ENCODE data around the gene TACSTD2.
"Not testable (repeated sequence)": the region's sequence is repeated elsewhere in the genome, so short reads cannot be mapped to it uniquely, and the experiment has no call there.

Gene TACSTD2

GRCh38 chr1:58576727-58577653 lies at the start of gene TACSTD2:
Gene TACSTD2 (minus strand): TSS chr1:58577252. CDS start chr1:58577156, 96 bp downstream.
- peak in 1 of 2 experiments; percentile 28 for DNase-seq

GRCh38 chr1:58626293-58626692 lies 49.2 kb upstream of the TACSTD2 start:
- no peak for DNase-seq

- DNase-seq, result not testable (repeated sequence)
Measured at GRCh38 chr1:58623259-58623658, 46.2 kb upstream of the TACSTD2 start.

- DNase-seq, result no peak
Measured at GRCh38 chr1:58622571-58622970, 45.5 kb upstream of the TACSTD2 start.

GRCh38 chr1:58621391-58621790 lies 44.3 kb upstream of the TACSTD2 start:
- no peak for DNase-seq

GRCh38 chr1:58620926-58621325 lies 43.9 kb upstream of the TACSTD2 start:
- DNase-seq, result no peak

- no peak for DNase-seq
Measured at GRCh38 chr1:58620259-58620658, 43.2 kb upstream of the TACSTD2 start.

- no peak for DNase-seq
Measured at GRCh38 chr1:58619286-58620054, 42.4 kb upstream of the TACSTD2 start.

GRCh38 chr1:58618303-58618702 lies 41.3 kb upstream of the TACSTD2 start:
- DNase-seq, result no peak

- no peak for DNase-seq
Measured at GRCh38 chr1:58611861-58612385, 34.9 kb upstream of the TACSTD2 start.

GRCh38 chr1:58608945-58609344 lies 31.9 kb upstream of the TACSTD2 start:
- DNase-seq, result no peak

GRCh38 chr1:58608297-58608696 lies 31.2 kb upstream of the TACSTD2 start:
- DNase-seq, result no peak

GRCh38 chr1:58607391-58607790 lies 30.3 kb upstream of the TACSTD2 start:
- no peak for DNase-seq

- DNase-seq, result not testable (repeated sequence)
Measured at GRCh38 chr1:58601921-58602320, 24.9 kb upstream of the TACSTD2 start.

GRCh38 chr1:58597996-58598395 lies 20.9 kb upstream of the TACSTD2 start:
- DNase-seq, result no peak

GRCh38 chr1:58597076-58597475 lies 20.0 kb upstream of the TACSTD2 start:
- no peak for DNase-seq

- DNase-seq, result no peak
Measured at GRCh38 chr1:58596631-58597052, 19.6 kb upstream of the TACSTD2 start.

GRCh38 chr1:58594546-58594945 lies 17.5 kb upstream of the TACSTD2 start:
- DNase-seq, result no peak

GRCh38 chr1:58592522-58593134 lies 15.6 kb upstream of the TACSTD2 start:
- no peak for DNase-seq

GRCh38 chr1:58591806-58592205 lies 14.8 kb upstream of the TACSTD2 start:
- no peak for DNase-seq

- DNase-seq, result no peak
Measured at GRCh38 chr1:58590019-58590418, 13.0 kb upstream of the TACSTD2 start.

GRCh38 chr1:58588396-58588795 lies 11.3 kb upstream of the TACSTD2 start:
- no peak for DNase-seq

GRCh38 chr1:58587667-58588066 lies 10.6 kb upstream of the TACSTD2 start:
- DNase-seq, result no peak

Data from activated T-cell treated with anti-CD3 and anti-CD28 coated beads, Interleukin-2, amount 50 U/mL, for 48 hours (primary cell).